Activated CD8-positive, alpha-beta memory T cell treated with anti-CD3 and anti-CD28 coated beads, Interleukin-2, amount 10 ng/mL, durations not matched to agents 7 days and 5 days (primary cell): ENCODE results near the gene UBXN2A. TPM values are rescaled to one million over a fixed set of nuclear protein-coding genes. Genes with fewer than 3 reads are reported as not detected.
A peak's percentile ranks its signal among the peaks of the same experiment; 100 is the strongest.
"Not testable (repeated sequence)": the region's sequence is repeated elsewhere in the genome, so short reads cannot be mapped to it uniquely, and the experiment has no call there.

ENCODE experiments used
- ATAC-seq: fragments of 150-1000 bp; cut with Tn5 transposase; one replicate; pipeline ENCODE4 v1.10.0; 2021; ENCODE audit warnings: moderate library complexity
- CTCF ChIA-PET: fragments of 350-600 bp; sonication (Branson Sonifier 250); formaldehyde crosslinking; loops from one replicate; lab custom pipeline; 2021; ENCODE audit warnings: antibody characterized with exemption; lab: Charles Lee
- DNase-seq: peaks from one replicate; pipeline ENCODE4 v3.0.0-alpha.2; 2020
- H3K27ac Mint-ChIP-seq: one replicate; pipeline ENCODE4 v1.8.0; 2021; ENCODE audit warnings: mild to moderate bottlenecking, mixed read lengths
- H3K27me3 Mint-ChIP-seq: one replicate; pipeline ENCODE4 v1.8.0; 2021; ENCODE audit warnings: mixed read lengths
- H3K36me3 Mint-ChIP-seq: one replicate; pipeline ENCODE4 v1.8.0; 2021; ENCODE audit warnings: mild to moderate bottlenecking, mixed read lengths
- H3K4me1 Mint-ChIP-seq: one replicate; pipeline ENCODE4 v1.8.0; 2021; ENCODE audit warnings: mixed read lengths
- H3K4me3 Mint-ChIP-seq: one replicate; pipeline ENCODE4 v1.8.0; 2021; ENCODE audit warnings: mild to moderate bottlenecking, moderate library complexity, mixed read lengths
- H3K9me3 Mint-ChIP-seq: one replicate; pipeline ENCODE4 v1.8.0; 2022; ENCODE audit warnings: low read depth, mixed read lengths
- total RNA-seq, 2 experiments: library from RNA; stranded (reverse); gene quantifications; one replicate each; pipeline ENCODE4 v1.2.3, GENCODE V29; 2021

UBXN2A gene
- total RNA-seq, 2 experiments from 2014 or later, result 10.5 to 13.1 TPM

- H3K4me1 Mint-ChIP-seq, result no peaks in the 10 kb centered on the region
- ATAC-seq (no peak), DNase-seq (no peak)
- H3K27me3 Mint-ChIP-seq, result no peaks in the 10 kb centered on the region
- H3K36me3 Mint-ChIP-seq, result peaks cover 4% of the 10 kb centered on the region
- H3K27ac Mint-ChIP-seq, result no peak overlapping the region
- CTCF ChIA-PET, result interaction anchor here (0.9 to 1.6 kb wide), 2 partner anchors 9 to 62 kb away, joined by 3 to 9 read pairs; partner anchors contain the start of gene TP53I3
- no peak overlapping the region for H3K4me3 Mint-ChIP-seq
- no peaks in the 10 kb centered on the region for H3K9me3 Mint-ChIP-seq
Observed at GRCh38 chr2:24022324-24022974, 82.2 kb downstream of the UBXN2A start.

GRCh38 chr2:24022975-24023575, 82.8 kb downstream of the UBXN2A start:
- no peaks in the 10 kb centered on the region for H3K4me1 Mint-ChIP-seq
- CTCF ChIA-PET, result interaction anchor here (1.6 kb wide), 1 partner anchor 61 kb away, joined by 9 read pairs; the partner anchor contains the start of gene TP53I3
- H3K27me3 Mint-ChIP-seq, result no peaks in the 10 kb centered on the region
- DNase-seq, result no peak
- H3K4me3 Mint-ChIP-seq, result no peak overlapping the region
- H3K9me3 Mint-ChIP-seq, result no peaks in the 10 kb centered on the region
- H3K27ac Mint-ChIP-seq, result no peak overlapping the region
- no peak for ATAC-seq
- peaks cover 4% of the 10 kb centered on the region for H3K36me3 Mint-ChIP-seq

- Mint-ChIP-seq H3K4me3 (no peak overlapping the region), H3K9me3 (no peaks in the 10 kb centered on the region), H3K27me3 (no peaks in the 10 kb centered on the region), H3K27ac (no peak overlapping the region), H3K36me3 (peaks cover 5% of the 10 kb centered on the region), H3K4me1 (no peaks in the 10 kb centered on the region)
- DNase-seq, result no peak
- CTCF ChIA-PET, result no interaction called here
- no peak for ATAC-seq
Observed at GRCh38 chr2:24024018-24024417, 83.8 kb downstream of the UBXN2A start.

GRCh38 chr2:24024996-24025663, 84.9 kb downstream of the UBXN2A start:
- CTCF ChIA-PET, result no interaction called here
- H3K4me1 Mint-ChIP-seq, result peaks cover 3% of the 10 kb centered on the region
- H3K36me3 Mint-ChIP-seq, result peaks cover 15% of the 10 kb centered on the region
- no peak for DNase-seq
- no peak for ATAC-seq
- H3K27me3 Mint-ChIP-seq, result no peaks in the 10 kb centered on the region
- H3K27ac Mint-ChIP-seq, result no peak overlapping the region
- H3K9me3 Mint-ChIP-seq, result no peaks in the 10 kb centered on the region
- H3K4me3 Mint-ChIP-seq, result no peak overlapping the region

GRCh38 chr2:24026233-24026632, 86.0 kb downstream of the UBXN2A start:
- no peak for DNase-seq
- Mint-ChIP-seq H3K27me3 (no peaks in the 10 kb centered on the region), H3K27ac (no peak overlapping the region), H3K4me3 (no peak overlapping the region), H3K36me3 (peaks cover 20% of the 10 kb centered on the region), H3K4me1 (peaks cover 6% of the 10 kb centered on the region), H3K9me3 (no peaks in the 10 kb centered on the region)
- CTCF ChIA-PET, result no interaction called here
- no peak for ATAC-seq

- Mint-ChIP-seq H3K9me3 (no peaks in the 10 kb centered on the region), H3K4me1 (peaks cover 10% of the 10 kb centered on the region), H3K27ac (no peak overlapping the region), H3K36me3 (peaks cover 23% of the 10 kb centered on the region), H3K27me3 (no peaks in the 10 kb centered on the region), H3K4me3 (no peak overlapping the region)
- CTCF ChIA-PET, result no interaction called here
- ATAC-seq (no peak), DNase-seq (no peak)
Observed at GRCh38 chr2:24038786-24039499, 98.7 kb downstream of the UBXN2A start.

GRCh38 chr2:24040511-24040910, 100.2 kb downstream of the UBXN2A start:
- no peaks in the 10 kb centered on the region for H3K9me3 Mint-ChIP-seq
- no peak overlapping the region for H3K27ac Mint-ChIP-seq
- peaks cover 14% of the 10 kb centered on the region for H3K4me1 Mint-ChIP-seq
- CTCF ChIA-PET, result no interaction called here
- no peaks in the 10 kb centered on the region for H3K27me3 Mint-ChIP-seq
- peaks cover 23% of the 10 kb centered on the region for H3K36me3 Mint-ChIP-seq
- H3K4me3 Mint-ChIP-seq, result no peak overlapping the region
- no peak for ATAC-seq
- DNase-seq, result no peak

GRCh38 chr2:24043133-24043532, 102.9 kb downstream of the UBXN2A start:
- not testable (repeated sequence) for DNase-seq, H3K27ac Mint-ChIP-seq, H3K4me3 Mint-ChIP-seq, H3K9me3 Mint-ChIP-seq, ATAC-seq, H3K27me3 Mint-ChIP-seq
- Mint-ChIP-seq H3K36me3 (peaks cover 19% of the 10 kb centered on the region), H3K4me1 (peaks cover 25% of the 10 kb centered on the region)
- CTCF ChIA-PET, result interaction anchor here (0.8 kb wide), 1 partner anchor 33 kb away, joined by 3 read pairs; the partner anchor contains the start of gene SF3B6

- Mint-ChIP-seq H3K4me3 (peak overlapping the region; percentile 97), H3K27ac (no peak overlapping the region), H3K27me3 (peaks cover 2% of the 10 kb centered on the region), H3K4me1 (peaks cover 32% of the 10 kb centered on the region), H3K36me3 (peaks cover 7% of the 10 kb centered on the region), H3K9me3 (no peaks in the 10 kb centered on the region)
- CTCF ChIA-PET, result interaction anchor here (0.7 to 2.3 kb wide), 6 partner anchors 11 to 221 kb away, joined by 3 to 14 read pairs (median 6); partner anchors contain the start of genes ATAD2B, SF3B6 and TP53I3
- ATAC-seq (no peak), DNase-seq (no peak)
Observed at GRCh38 chr2:24045511-24046508, 105.5 kb downstream of the UBXN2A start.

- H3K36me3 Mint-ChIP-seq, result peaks cover 7% of the 10 kb centered on the region
- ATAC-seq (no peak), DNase-seq (no peak)
- H3K4me3 Mint-ChIP-seq, result peak overlapping the region; percentile 97
- H3K27me3 Mint-ChIP-seq, result peaks cover 2% of the 10 kb centered on the region
- H3K4me1 Mint-ChIP-seq, result peaks cover 32% of the 10 kb centered on the region
- no peaks in the 10 kb centered on the region for H3K9me3 Mint-ChIP-seq
- CTCF ChIA-PET, result interaction anchor here (1.1 to 2.3 kb wide), 6 partner anchors 14 to 120 kb away, joined by 3 to 14 read pairs (median 8); partner anchors contain the start of genes ATAD2B, SF3B6 and TP53I3
- no peak overlapping the region for H3K27ac Mint-ChIP-seq
Observed at GRCh38 chr2:24046599-24046929, 106.3 kb downstream of the UBXN2A start.

GRCh38 chr2:24046930-24047702, 106.9 kb downstream of the UBXN2A start, which contains the start of gene WDCP:
TSS of gene WDCP (minus strand) at chr2:24047391. CDS start at chr2:24039494, 7,897 bp downstream.
- ATAC-seq (peak; percentile 98), DNase-seq (peak; percentile 98)
- H3K27me3 Mint-ChIP-seq, result peaks cover 2% of the 10 kb centered on the region
- H3K36me3 Mint-ChIP-seq, result peaks cover 7% of the 10 kb centered on the region
- CTCF ChIA-PET, result interaction anchor here (0.8 to 2.3 kb wide), 10 partner anchors 14 to 222 kb away, joined by 3 to 14 read pairs (median 5); partner anchors contain the start of genes ATAD2B, SF3B6 and TP53I3
- H3K4me1 Mint-ChIP-seq, result peaks cover 32% of the 10 kb centered on the region
- H3K27ac Mint-ChIP-seq, result peak within 1 kb of the TSS; percentile 86
- H3K4me3 Mint-ChIP-seq, result peak within 1 kb of the TSS; percentile 97
- H3K9me3 Mint-ChIP-seq, result no peaks in the 10 kb centered on the region
